BE2C (cell line): ENCODE data around the gene HS6ST1.

ENCODE experiments used
- DNase-seq: peaks from one replicate; pipeline ENCODE4 v3.0.0-alpha.2; 2020
- H3K27me3 ChIP-seq: fragments of 250-450 bp; sonication (Bioruptor Pico); 2 replicates; pipeline ENCODE4 v1.5.1; 2020; ENCODE audit warnings: mild to moderate bottlenecking
- H3K36me3 ChIP-seq: fragments of 250-450 bp; sonication (Bioruptor Pico); 2 replicates; pipeline ENCODE4 v1.5.1; 2020; ENCODE audit warnings: mild to moderate bottlenecking
- H3K4me1 ChIP-seq: fragments of 250-450 bp; sonication (Bioruptor Pico); 2 replicates; pipeline ENCODE4 v1.5.1; 2020
- H3K4me3 ChIP-seq: 2 replicates; pipeline ENCODE4 v1.5.1; 2011; ENCODE audit warnings: low read depth, low read length
- H3K9me3 ChIP-seq: fragments of 250-450 bp; sonication (Bioruptor Pico); 2 replicates; pipeline ENCODE4 v1.5.1; 2020
- TF ChIP-seq, protein P1 (sequence below): IDR thresholded peaks from 2 replicates; pipeline ENCODE4 v1.5.1; 2012; ENCODE audit warnings: mild to moderate bottlenecking, low read depth, low read length

Gene HS6ST1

GRCh38 chr2:128280901-128281321 lies 37.8 kb downstream of the HS6ST1 start:
- Histone ChIP-seq H3K36me3 (no peaks in the 10 kb centered on the region), H3K4me3 (no peak overlapping the region), H3K27me3 (no peaks in the 10 kb centered on the region), H3K4me1 (no peaks in the 10 kb centered on the region), H3K9me3 (no peaks in the 10 kb centered on the region)
- TF ChIP-seq, protein P1, sequence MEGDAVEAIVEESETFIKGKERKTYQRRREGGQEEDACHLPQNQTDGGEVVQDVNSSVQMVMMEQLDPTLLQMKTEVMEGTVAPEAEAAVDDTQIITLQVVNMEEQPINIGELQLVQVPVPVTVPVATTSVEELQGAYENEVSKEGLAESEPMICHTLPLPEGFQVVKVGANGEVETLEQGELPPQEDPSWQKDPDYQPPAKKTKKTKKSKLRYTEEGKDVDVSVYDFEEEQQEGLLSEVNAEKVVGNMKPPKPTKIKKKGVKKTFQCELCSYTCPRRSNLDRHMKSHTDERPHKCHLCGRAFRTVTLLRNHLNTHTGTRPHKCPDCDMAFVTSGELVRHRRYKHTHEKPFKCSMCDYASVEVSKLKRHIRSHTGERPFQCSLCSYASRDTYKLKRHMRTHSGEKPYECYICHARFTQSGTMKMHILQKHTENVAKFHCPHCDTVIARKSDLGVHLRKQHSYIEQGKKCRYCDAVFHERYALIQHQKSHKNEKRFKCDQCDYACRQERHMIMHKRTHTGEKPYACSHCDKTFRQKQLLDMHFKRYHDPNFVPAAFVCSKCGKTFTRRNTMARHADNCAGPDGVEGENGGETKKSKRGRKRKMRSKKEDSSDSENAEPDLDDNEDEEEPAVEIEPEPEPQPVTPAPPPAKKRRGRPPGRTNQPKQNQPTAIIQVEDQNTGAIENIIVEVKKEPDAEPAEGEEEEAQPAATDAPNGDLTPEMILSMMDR: no peak
- peak; percentile 4 for DNase-seq

DNA sequence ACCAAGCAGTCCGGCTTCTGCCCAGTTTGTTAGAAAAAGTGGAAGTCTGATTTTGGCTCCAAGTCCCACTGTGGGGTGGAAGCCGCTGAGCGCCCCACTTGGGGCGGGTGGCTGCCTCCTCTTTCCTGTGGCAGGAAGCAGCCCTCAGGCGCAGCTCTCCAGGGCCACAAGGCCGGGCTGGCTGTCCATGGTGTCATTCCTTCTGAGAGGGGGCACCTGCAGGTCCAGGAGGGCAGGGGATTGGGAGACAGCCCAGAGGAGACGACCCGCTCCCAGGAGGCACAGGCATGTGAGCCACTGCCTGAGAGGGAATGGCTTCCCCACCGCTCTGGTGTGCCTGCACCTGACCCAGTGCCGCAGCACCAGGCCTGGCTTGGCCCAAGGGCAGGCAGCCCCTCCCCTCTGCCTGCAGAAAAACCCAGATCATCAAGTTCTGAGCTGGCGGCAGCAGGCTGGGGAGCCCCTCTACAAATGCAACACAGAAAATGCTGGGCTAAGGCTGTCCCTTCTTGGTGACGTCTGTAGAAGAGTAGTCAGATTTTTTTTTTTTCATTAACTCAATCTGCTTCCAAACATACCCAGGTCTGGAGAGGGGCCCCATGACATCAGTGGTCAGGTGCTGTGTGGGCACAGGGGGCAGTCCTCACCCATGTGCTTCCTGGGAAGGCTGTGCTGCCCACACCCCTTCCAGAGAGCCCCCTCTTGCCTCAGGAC lies 38.4 kb downstream of the HS6ST1 start:
- Histone ChIP-seq H3K4me1 (no peaks in the 10 kb centered on the region), H3K27me3 (no peaks in the 10 kb centered on the region), H3K36me3 (peaks cover 3% of the 10 kb centered on the region; the same call in 1 of the 2 replicates), H3K4me3 (no peak overlapping the region), H3K9me3 (no peaks in the 10 kb centered on the region)
- TF ChIP-seq, protein P1: no peak
- peak; percentile 0 for DNase-seq

GRCh38 chr2:128279786-128280157 lies 38.9 kb downstream of the HS6ST1 start:
- TF ChIP-seq, protein P1: no peak
- no peak overlapping the region for H3K4me3 ChIP-seq
- H3K36me3 ChIP-seq: peaks cover 3% of the 10 kb centered on the region; the same call in 1 of the 2 replicates
- no peaks in the 10 kb centered on the region for H3K27me3 ChIP-seq
- DNase-seq: no peak
- no peaks in the 10 kb centered on the region for H3K9me3 ChIP-seq
- H3K4me1 ChIP-seq: no peaks in the 10 kb centered on the region

DNA sequence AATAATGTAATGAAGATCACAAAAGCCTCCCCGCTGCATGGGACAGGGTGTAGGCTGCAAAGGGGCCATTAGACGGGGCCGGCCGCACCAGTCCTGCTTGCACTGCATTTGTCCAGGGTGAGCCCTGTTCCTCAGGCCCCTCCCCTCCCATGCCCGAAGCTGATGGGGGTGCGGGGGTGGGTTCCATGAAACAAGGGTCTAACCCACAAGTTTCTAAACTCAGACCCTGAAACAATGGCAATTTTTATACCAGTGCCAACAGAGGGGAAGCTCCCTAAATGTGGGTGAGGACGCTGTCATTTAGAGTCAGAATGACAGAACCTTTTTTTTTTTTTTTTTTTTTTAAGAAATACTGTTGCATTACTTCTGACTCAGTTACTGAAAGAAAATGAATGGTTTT lies 39.7 kb downstream of the HS6ST1 start:
- Histone ChIP-seq H3K4me3 (no peak overlapping the region), H3K27me3 (no peaks in the 10 kb centered on the region), H3K9me3 (no peaks in the 10 kb centered on the region), H3K4me1 (no peaks in the 10 kb centered on the region), H3K36me3 (peaks cover 3% of the 10 kb centered on the region; the same call in 1 of the 2 replicates)
- TF ChIP-seq, protein P1: no peak
- DNase-seq: no peak

- TF ChIP-seq, protein P1: no peak
- Histone ChIP-seq H3K4me1 (no peaks in the 10 kb centered on the region), H3K27me3 (no peaks in the 10 kb centered on the region), H3K36me3 (peaks cover 3% of the 10 kb centered on the region; the same call in 1 of the 2 replicates), H3K9me3 (no peaks in the 10 kb centered on the region), H3K4me3 (no peak overlapping the region)
- no peak for DNase-seq
Observed at GRCh38 chr2:128277961-128278681, 40.5 kb downstream of the HS6ST1 start.
